Mucosa of descending colon (tissue), 3 donors: ENCODE data around the gene DEK. TPM values are rescaled to one million over a fixed set of nuclear protein-coding genes. Genes with fewer than 3 reads are reported as not detected.
"Not testable (repeated sequence)": the region's sequence is repeated elsewhere in the genome, so short reads cannot be mapped to it uniquely, and the experiment has no call there.

Experiments
- ATAC-seq: fragments of 200-7000 bp; cut with Tn5 transposase; one replicate; pipeline ENCODE4 v1.9.1; 2020; ENCODE audit warnings: mild to moderate bottlenecking, moderate library complexity
- DNase-seq, 3 donors: peaks; one replicate each; pipeline ENCODE4 v3.0.0-alpha.2; 2020
- H3K36me3 ChIP-seq: fragments of 200-600 bp; one replicate; pipeline ENCODE4 v1.8.0; 2021; ENCODE audit warnings: low read depth, mild to moderate bottlenecking
- H3K4me1 ChIP-seq: fragments of 200-600 bp; one replicate; pipeline ENCODE4 v1.8.0; 2021; ENCODE audit warnings: low read depth, mild to moderate bottlenecking
- H3K4me3 ChIP-seq: fragments of 200-600 bp; one replicate; pipeline ENCODE4 v1.8.0; 2021; ENCODE audit warnings: mild to moderate bottlenecking
- H3K9me3 ChIP-seq: fragments of 200-600 bp; one replicate; pipeline ENCODE4 v1.8.0; 2021; ENCODE audit warnings: mild to moderate bottlenecking
- intact Hi-C, 2 donors: fragments of 100-400 bp; cut with DNase I in 1 of 2; cut with micrococcal nuclease in 1 of 2; formaldehyde crosslinking; loops; one replicate each; pipeline versions ENCODE4 v1.11.0 to v1.11.1; 2022; cut with DNase I, micrococcal nuclease
- total RNA-seq, 3 donors: library from RNA; stranded (reverse); fragmentation: NEBNext Ultra II Directional in 2 of 3; extraction: Animal tissue kit (Norgen Biotek cat#: 25700) in 2 of 3; gene quantifications; one replicate each; pipeline versions ENCODE4 v1.2.1 to v1.2.4, GENCODE V29; 2021 to 2023
- TF ChIP-seq, protein P1 (sequence below): fragments of 200-600 bp; IDR thresholded peaks from one replicate; pipeline ENCODE4 v1.8.0; 2022; ENCODE audit warnings: antibody characterized with exemption, mild to moderate bottlenecking
- donor health status: DM: no; HTN: no; CAD: no; lungs with moderate emphysema.
- donor health status: DM: no; HTN: no; CAD: no.
- donor health status: DM: no; HTN: yes; CAD: no.

Gene DEK
- total RNA-seq, 3 donors from 2014 or later = 75.6 to 123 (median 85.0) TPM

DNA sequence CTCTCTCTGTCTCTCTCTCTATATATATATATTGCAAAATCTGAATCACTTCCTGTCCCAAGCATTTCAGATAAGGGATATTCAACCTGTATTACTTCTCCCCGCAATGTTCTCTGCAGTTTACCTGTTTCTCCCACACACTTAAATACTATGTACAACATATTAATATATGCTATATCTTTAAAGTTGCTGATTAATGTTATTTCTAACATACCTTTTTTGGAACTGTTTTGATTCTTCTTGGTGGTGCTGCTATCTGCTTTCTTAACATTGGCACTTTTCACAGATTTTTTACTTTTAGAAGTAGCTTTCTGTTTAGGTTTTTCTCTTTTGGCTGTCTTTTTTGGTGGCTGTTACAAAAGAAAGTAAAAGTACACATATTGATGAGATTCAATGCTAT is 27.2 kb downstream of the DEK start:
- intact Hi-C loops = no loop called here
- no peak for DNase-seq
- no peaks in the 10 kb centered on the region for H3K36me3 ChIP-seq
- no peaks in the 10 kb centered on the region for H3K4me1 ChIP-seq
- peaks cover 2% of the 10 kb centered on the region for H3K9me3 ChIP-seq
- TF ChIP-seq, protein P1, sequence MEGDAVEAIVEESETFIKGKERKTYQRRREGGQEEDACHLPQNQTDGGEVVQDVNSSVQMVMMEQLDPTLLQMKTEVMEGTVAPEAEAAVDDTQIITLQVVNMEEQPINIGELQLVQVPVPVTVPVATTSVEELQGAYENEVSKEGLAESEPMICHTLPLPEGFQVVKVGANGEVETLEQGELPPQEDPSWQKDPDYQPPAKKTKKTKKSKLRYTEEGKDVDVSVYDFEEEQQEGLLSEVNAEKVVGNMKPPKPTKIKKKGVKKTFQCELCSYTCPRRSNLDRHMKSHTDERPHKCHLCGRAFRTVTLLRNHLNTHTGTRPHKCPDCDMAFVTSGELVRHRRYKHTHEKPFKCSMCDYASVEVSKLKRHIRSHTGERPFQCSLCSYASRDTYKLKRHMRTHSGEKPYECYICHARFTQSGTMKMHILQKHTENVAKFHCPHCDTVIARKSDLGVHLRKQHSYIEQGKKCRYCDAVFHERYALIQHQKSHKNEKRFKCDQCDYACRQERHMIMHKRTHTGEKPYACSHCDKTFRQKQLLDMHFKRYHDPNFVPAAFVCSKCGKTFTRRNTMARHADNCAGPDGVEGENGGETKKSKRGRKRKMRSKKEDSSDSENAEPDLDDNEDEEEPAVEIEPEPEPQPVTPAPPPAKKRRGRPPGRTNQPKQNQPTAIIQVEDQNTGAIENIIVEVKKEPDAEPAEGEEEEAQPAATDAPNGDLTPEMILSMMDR = no peak
- no peak overlapping the region for H3K4me3 ChIP-seq
- ATAC-seq = no peak

DNA sequence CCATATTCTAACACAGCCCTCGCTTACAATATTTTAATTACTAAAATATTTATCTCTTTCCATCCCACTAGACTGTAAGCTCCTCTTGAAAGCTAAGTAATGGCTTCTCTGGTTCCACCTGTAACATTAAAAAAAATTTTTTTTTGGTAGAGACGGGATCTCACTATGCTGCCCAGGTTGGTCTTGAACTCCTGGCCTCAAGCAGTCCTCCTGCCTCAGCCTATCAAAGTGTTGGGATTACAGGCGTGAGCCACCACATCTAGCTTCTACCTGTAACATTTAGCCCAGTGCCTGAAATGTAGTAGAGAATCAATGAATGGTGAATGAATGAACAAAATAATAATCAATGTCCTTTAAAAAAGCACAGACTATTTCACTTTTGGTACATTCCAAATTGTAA is 28.8 kb downstream of the DEK start:
- H3K9me3 ChIP-seq = peaks cover 6% of the 10 kb centered on the region
- DNase-seq (no peak), ATAC-seq (no peak)
- intact Hi-C loops = no loop called here
- no peaks in the 10 kb centered on the region for H3K36me3 ChIP-seq
- TF ChIP-seq, protein P1 = no peak
- H3K4me3 ChIP-seq = no peak overlapping the region
- H3K4me1 ChIP-seq = no peaks in the 10 kb centered on the region

DNA sequence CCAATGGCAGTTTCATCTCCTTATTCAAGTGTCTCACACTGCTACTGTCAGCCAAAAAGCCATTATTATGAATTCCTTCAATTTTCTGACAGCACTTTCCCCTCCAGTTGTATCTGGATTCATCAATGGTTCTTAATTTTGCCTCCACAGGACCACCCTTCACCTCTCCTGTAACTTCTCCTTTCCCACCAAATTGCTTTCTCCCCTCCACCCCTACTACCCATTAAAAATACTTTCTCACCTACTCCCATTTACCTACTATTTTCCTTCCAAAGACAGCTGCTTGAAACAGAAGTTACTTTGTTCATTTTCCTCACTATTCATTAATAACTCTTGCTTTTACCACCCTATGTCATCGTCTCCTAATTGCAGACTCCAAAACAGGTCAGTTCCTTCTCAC is 29.8 kb downstream of the DEK start:
- H3K4me3 ChIP-seq = no peak overlapping the region
- intact Hi-C loops = no loop called here
- H3K4me1 ChIP-seq = no peaks in the 10 kb centered on the region
- peaks cover 6% of the 10 kb centered on the region for H3K9me3 ChIP-seq
- ATAC-seq (no peak), DNase-seq (no peak)
- H3K36me3 ChIP-seq = no peaks in the 10 kb centered on the region
- TF ChIP-seq, protein P1 = no peak

DNA sequence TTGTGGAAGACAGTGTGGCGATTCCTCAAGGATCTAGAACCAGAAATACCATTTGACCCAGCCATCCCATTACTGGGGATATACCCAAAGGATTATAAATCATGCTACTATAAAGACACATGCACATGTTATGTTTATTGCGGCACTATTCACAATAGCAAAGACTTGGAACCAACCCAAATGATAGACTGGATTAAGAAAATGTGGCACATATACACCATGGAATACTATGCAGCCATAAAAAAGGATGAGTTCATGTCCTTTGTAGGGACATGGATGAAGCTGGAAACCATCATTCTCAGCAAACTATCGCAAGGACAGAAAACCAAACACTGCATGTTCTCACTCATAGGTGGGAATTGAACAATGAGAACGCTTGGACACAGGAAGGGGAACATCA is 30.6 kb downstream of the DEK start:
- H3K36me3 ChIP-seq, intact Hi-C loops, DNase-seq, H3K9me3 ChIP-seq, H3K4me1 ChIP-seq, H3K4me3 ChIP-seq, ATAC-seq: not testable (repeated sequence)

DNA sequence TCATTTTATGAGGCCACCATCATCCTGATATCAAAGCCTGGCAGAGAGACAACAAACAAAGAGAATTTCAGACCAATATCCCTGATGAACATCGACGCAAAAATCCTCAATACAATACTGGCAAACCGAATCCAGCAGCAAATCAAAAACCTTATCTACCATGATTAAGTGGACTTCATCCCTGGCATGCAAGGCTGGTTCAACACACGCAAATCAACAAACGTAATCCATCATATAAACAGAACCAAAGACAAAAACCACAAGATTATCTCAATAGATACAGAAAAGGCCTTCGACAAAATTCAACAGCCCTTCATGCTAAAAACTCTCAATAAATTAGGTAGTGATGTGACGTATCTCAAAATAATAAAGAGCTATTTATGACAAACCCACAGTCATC is 32.5 kb downstream of the DEK start:
- H3K4me3 ChIP-seq, intact Hi-C loops, DNase-seq, H3K9me3 ChIP-seq, H3K4me1 ChIP-seq, H3K36me3 ChIP-seq, ATAC-seq: not testable (repeated sequence)

DNA sequence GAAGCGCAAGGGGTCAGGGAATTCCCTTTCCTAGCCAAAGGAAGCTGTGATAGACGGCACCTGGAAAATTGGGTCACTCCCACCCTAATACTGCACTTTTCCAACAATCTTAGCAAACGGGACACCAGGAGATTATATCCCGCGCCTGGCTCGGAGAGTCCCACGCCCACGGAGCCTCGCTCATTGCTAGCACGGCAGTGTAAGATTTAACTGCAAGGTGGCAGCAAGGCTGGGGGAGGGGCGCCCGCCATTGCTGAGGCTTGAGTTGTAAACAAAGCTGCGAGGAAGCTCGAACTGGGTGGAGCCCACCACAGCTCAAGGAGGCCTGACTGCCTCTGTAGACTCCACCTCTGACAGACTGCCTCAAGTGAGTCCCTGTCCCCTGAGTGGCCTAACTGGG is 35.7 kb downstream of the DEK start:
- intact Hi-C loops, H3K4me1 ChIP-seq, ATAC-seq, H3K4me3 ChIP-seq, H3K9me3 ChIP-seq, H3K36me3 ChIP-seq, DNase-seq: not testable (repeated sequence)

DNA sequence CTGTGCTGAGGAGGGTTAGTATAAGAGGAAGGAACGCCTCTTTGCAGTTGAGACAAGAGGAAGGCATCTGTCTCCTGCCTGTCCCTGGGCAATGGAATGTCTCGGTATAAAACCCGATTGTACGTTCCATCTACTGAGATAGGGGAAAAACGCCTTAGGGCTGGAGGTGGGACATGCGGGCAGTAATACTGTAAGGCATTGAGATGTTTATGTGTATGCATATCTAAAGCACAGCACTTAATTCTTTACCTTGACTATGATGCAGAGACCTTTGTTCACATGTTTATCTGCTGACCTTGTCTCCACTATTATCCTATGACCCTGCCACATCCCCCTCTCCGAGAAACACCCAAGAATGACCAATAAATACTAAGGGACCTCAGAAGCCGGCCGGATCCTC is 37.2 kb downstream of the DEK start:
- H3K4me1 ChIP-seq, DNase-seq, intact Hi-C loops, H3K36me3 ChIP-seq, H3K4me3 ChIP-seq, ATAC-seq, H3K9me3 ChIP-seq: not testable (repeated sequence)

DNA sequence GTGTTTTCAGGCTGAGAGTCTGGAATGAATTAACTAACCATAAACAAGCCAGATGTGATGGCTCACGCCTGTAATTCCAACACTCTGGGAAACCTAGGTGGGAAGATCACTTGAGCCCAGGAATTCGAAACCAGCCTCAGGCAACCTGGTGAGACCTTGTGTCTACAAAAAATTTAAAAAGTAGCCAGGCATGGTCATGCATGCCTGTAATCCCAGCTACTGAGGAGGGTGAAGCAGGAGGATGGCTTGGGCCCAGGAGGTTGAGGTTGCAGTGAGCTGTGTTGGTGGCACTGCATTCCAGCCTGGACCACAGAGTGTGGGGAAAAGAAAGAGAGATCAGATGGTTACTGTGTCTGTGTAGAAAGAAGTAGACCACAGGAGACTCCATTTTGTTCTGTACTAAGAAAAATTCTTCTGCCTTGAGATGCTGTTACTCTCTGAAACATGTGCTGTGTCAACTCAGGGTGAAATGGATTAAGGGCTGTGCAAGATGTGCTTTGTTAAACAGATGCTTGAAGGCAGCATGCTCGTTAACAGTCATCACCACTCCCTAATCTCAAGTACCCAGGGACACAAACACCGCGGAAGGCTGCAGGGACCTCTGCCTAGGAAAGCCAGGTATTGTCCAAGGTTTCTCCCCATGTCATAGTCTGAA is 37.8 kb downstream of the DEK start:
- intact Hi-C loops, H3K9me3 ChIP-seq, H3K4me1 ChIP-seq, ATAC-seq, DNase-seq, H3K4me3 ChIP-seq, H3K36me3 ChIP-seq: not testable (repeated sequence)
